Heart right ventricle (tissue), 16 donors: ENCODE results near the gene PUS10. TPM values are rescaled to one million over a fixed set of nuclear protein-coding genes. Genes with fewer than 3 reads are reported as not detected.

Experiments used
- ATAC-seq, 8 donors: fragments of 200-7000 bp; cut with Tn5 transposase; one replicate each; pipeline ENCODE4 v1.9.1; 2020; ENCODE audit warnings: mild to moderate bottlenecking in 8 of 8, moderate library complexity in 8 of 8, moderate number of reproducible peaks in 1 of 8
- DNase-seq, 2 donors: peaks; one replicate each; pipeline ENCODE4 v3.0.0-alpha.2; 2020
- H3K27ac ChIP-seq, 10 donors: fragments of 200-600 bp; sonication (generic) in 2 of 10; one replicate each; pipeline versions ENCODE4 v1.5.0 to v1.8.0; 2020 to 2022; ENCODE audit warnings: mild to moderate bottlenecking in 3 of 10
- H3K27me3 ChIP-seq, 7 donors: fragments of 200-600 bp; one replicate each; pipeline ENCODE4 v1.8.0; 2021 to 2022; ENCODE audit warnings: mild to moderate bottlenecking in 2 of 7
- H3K36me3 ChIP-seq, 9 donors: fragments of 200-600 bp; sonication (generic) in 1 of 9; one replicate each; pipeline versions ENCODE4 v1.5.0 to v1.8.0; 2020 to 2022; ENCODE audit warnings: mild to moderate bottlenecking in 2 of 9
- H3K4me1 ChIP-seq, 9 donors: fragments of 200-600 bp; sonication (generic) in 1 of 9; one replicate each; pipeline versions ENCODE4 v1.5.0 to v1.8.0; 2020 to 2022; ENCODE audit warnings: mild to moderate bottlenecking in 4 of 9
- H3K4me3 ChIP-seq, 10 donors: fragments of 200-600 bp; sonication (generic) in 2 of 10; one replicate each; pipeline versions ENCODE4 v1.5.0 to v1.8.0; 2020 to 2022; ENCODE audit warnings: mild to moderate bottlenecking in 7 of 10, moderate library complexity in 2 of 10
- H3K9me3 ChIP-seq, 11 donors: fragments of 200-600 bp in 10 of 11; sonication (generic) in 2 of 11; one replicate each; pipeline versions ENCODE4 v1.5.0 to v1.8.0; 2013 to 2022; ENCODE audit warnings: mild to moderate bottlenecking in 2 of 11, control low read depth in 1 of 11, moderate library complexity in 1 of 11
- WGBS, 2 donors: extraction: QIAGEN DNeasy Blood & Tissue Kit; methylation state at CpG; one replicate each; pipeline ENCODE4 v1.1.7; 2013; ENCODE audit warnings: inconsistent platforms in 1 of 2; 5-methylcytosine and 5-hydroxymethylcytosine counted together
- intact Hi-C, 10 donors: fragments of 100-400 bp; cut with DNase I; formaldehyde crosslinking; loops; one replicate each; pipeline versions ENCODE4 v1.11.1 to v1.14.2; 2022
- polyA plus RNA-seq, 2 donors: library from polyadenylated mRNA; stranded (reverse); fragments of 200-250 nt; gene quantifications; one replicate each; pipeline ENCODE4 v1.2.3, GENCODE V29; 2013
- total RNA-seq, 10 donors: library from RNA; stranded (reverse); fragmentation: NEBNext Ultra II Directional in 3 of 10; extraction: Animal tissue kit (Norgen Biotek cat#: 25700) in 3 of 10; gene quantifications; one replicate each; pipeline versions ENCODE4 v1.2.1 to v1.2.4, GENCODE V29; 2021 to 2023
- TF ChIP-seq, protein P1 (sequence below), 9 donors: fragments of 200-600 bp; sonication (generic) in 2 of 9; IDR thresholded peaks; one replicate each; pipeline versions ENCODE4 v1.5.0 to v1.8.0; 2021 to 2022; ENCODE audit warnings: antibody characterized with exemption in 9 of 9, mild to moderate bottlenecking in 5 of 9, moderate library complexity in 1 of 9
- donor health status: Arrhythmogenic right ventricular cardiomyopathy.
- donor health status: ischemic (EF 13 %, LVEDD 7.1; RV severe dilation, severe dysfunction).
- donor health status: healthy with polysubstance abuse.
- donor health status: DM: no; HTN: yes; CAD: no.
- donor health status: DM: no; HTN: no; CAD: no.
- donor health status: ischemic (EF 25% LVEDD 6.9; RV normal size, moderate dysfunction).
- donor health status: ischemic (EF 25% LVEDD 5.7; RV mildly dilated, moderate dysfunction).
- donor health status: healthy.
- donor health status: DM: yes; HTN: yes; CAD: no.
- donor health status: Ischemic cardiomyopathy.
- donor health status: ischemic (EF 35%, LVEDD 5.7; RV mildly dilated, moderate dysfunction).
- donor health status: nonischemic (EF 11% LVEDD 7.7; RV severe dilation, severe dysfunction).
- donor health status: DM: yes; HTN: yes; CAD: no.
- donor health status: PGD.
- donor health status: ischemic (EF 29% LVEDD 5.4; RV normal size, mild dysfunction).
- donor health status: nonischemic (EF 23%, LVEDD 6.1; RV moderate dilation, normal function).

Gene PUS10
- total and polyA plus RNA-seq, 12 donors: 1.5 to 5.5 (median 4.4) TPM

DNA sequence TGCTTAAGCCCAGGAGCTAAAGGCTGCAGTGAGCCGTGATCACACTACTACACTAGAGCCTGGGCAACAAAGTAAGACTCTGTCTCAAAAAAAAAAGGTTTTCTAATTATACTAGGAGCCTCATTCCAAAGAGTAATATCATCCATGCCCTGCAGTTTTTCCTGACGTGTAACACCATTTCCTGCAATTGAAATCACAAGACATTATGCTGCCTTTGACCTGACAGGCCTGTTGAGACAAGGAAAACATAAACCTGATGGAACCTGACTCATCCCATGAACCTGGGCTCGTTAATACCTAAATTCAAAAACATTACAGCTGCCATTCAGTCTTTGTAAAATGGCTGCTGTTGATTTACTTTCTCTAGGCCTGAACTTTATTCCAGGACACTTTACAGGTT is 59.3 kb downstream of the PUS10 start:
- intact Hi-C loops: no loop called here
- Histone ChIP-seq H3K27me3 (no peaks in the 10 kb centered on the region), H3K4me3 (no peak overlapping the region), H3K27ac (no peak overlapping the region), H3K9me3 (no peaks in the 10 kb centered on the region), H3K36me3 (peaks cover 0 to 37% (median 6%) of the 10 kb centered on the region in 9 donors), H3K4me1 (no peaks in the 10 kb centered on the region)
- TF ChIP-seq, protein P1, sequence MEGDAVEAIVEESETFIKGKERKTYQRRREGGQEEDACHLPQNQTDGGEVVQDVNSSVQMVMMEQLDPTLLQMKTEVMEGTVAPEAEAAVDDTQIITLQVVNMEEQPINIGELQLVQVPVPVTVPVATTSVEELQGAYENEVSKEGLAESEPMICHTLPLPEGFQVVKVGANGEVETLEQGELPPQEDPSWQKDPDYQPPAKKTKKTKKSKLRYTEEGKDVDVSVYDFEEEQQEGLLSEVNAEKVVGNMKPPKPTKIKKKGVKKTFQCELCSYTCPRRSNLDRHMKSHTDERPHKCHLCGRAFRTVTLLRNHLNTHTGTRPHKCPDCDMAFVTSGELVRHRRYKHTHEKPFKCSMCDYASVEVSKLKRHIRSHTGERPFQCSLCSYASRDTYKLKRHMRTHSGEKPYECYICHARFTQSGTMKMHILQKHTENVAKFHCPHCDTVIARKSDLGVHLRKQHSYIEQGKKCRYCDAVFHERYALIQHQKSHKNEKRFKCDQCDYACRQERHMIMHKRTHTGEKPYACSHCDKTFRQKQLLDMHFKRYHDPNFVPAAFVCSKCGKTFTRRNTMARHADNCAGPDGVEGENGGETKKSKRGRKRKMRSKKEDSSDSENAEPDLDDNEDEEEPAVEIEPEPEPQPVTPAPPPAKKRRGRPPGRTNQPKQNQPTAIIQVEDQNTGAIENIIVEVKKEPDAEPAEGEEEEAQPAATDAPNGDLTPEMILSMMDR (IDR thresholded peaks at IDR 0.05): no peak
- ATAC-seq: no peak
- 61 to 70% methylated on average over 3 of the region's 3 CpGs for WGBS, 2 donors
- no peak for DNase-seq

GRCh38 chr2:60958361-60958760 is 59.7 kb downstream of the PUS10 start:
- Histone ChIP-seq H3K27me3 (no peaks in the 10 kb centered on the region), H3K27ac (no peak overlapping the region), H3K4me1 (no peaks in the 10 kb centered on the region), H3K4me3 (no peak overlapping the region), H3K36me3 (peaks cover 0 to 42% (median 10%) of the 10 kb centered on the region in 9 donors), H3K9me3 (no peaks in the 10 kb centered on the region)
- TF ChIP-seq, protein P1 (IDR thresholded peaks at IDR 0.05): no peak
- 77 to 93% methylated on average over 3 of the region's 3 CpGs for WGBS, 2 donors
- intact Hi-C loops: no loop called here
- ATAC-seq (no peak), DNase-seq (no peak)

GRCh38 chr2:60957643-60958042 is 60.4 kb downstream of the PUS10 start:
- H3K4me1 ChIP-seq: no peaks in the 10 kb centered on the region
- intact Hi-C loops: no loop called here
- TF ChIP-seq, protein P1 (IDR thresholded peaks at IDR 0.05): no peak
- no peaks in the 10 kb centered on the region for H3K27me3 ChIP-seq
- ATAC-seq (peak in 1 of 8 donors; percentile 15), DNase-seq (no peak)
- no peak overlapping the region for H3K4me3 ChIP-seq
- H3K27ac ChIP-seq: no peak overlapping the region
- H3K9me3 ChIP-seq: no peaks in the 10 kb centered on the region
- peaks cover 0 to 49% (median 15%) of the 10 kb centered on the region in 9 donors for H3K36me3 ChIP-seq
- 83 to 89% methylated on average over 5 of the region's 5 CpGs for WGBS, 2 donors

DNA sequence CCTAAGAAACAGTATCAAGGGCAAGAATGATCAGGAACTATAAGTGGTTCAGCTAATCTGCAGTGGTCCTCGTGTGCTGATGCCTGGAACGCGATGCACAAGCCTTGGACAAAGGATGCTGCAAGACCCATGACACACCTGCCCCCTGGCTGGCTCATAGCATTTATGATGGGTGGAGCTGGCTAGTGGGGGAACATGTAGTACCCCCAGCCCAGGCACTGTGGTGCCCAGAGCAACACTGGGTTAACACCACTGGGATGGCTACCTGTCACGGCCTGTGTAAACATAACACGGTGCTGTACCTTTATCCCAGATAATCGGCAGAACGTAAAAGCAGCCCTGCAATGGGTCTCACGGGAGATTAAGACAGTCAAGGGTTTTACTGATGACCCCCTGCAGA is 60.8 kb downstream of the PUS10 start:
- Histone ChIP-seq H3K36me3 (peaks cover 0 to 53% (median 17%) of the 10 kb centered on the region in 9 donors), H3K27ac (no peak overlapping the region), H3K27me3 (no peaks in the 10 kb centered on the region), H3K4me3 (no peak overlapping the region), H3K9me3 (no peaks in the 10 kb centered on the region), H3K4me1 (no peaks in the 10 kb centered on the region)
- intact Hi-C loops: no loop called here
- ATAC-seq (no peak), DNase-seq (no peak)
- WGBS, 2 donors: 88% methylated on average over 8 of the region's 8 CpGs
- TF ChIP-seq, protein P1 (IDR thresholded peaks at IDR 0.05): no peak
